Panc1 (cell line): ENCODE data around the gene CPEB2. TPM values are rescaled to one million over a fixed set of nuclear protein-coding genes. Genes with fewer than 3 reads are reported as not detected.

Experiments
- ATAC-seq: fragments of 200-7000 bp; cut with Tn5 transposase; 2 replicates; pipeline ENCODE4 v1.9.1; 2020; ENCODE audit warnings: mild to moderate bottlenecking, moderate library complexity
- BruUV-seq: library from RNA; stranded (reverse); fragments of 400-500 nt; replicated peaks from 2 replicates; lab custom pipeline; 2021; lab: Mats Ljungman, UMichigan
- CTCF ChIA-PET: fragments of 300-600 bp; sonication (Branson Sonifier 250); formaldehyde crosslinking; loops from one replicate; lab custom pipeline; 2022; ENCODE audit warnings: antibody characterized with exemption; lab: Charles Lee
- POLR2A ChIA-PET: fragments of 300-600 bp; sonication (Branson Sonifier 250); formaldehyde crosslinking; loops from one replicate; lab custom pipeline; 2022; ENCODE audit warnings: antibody characterized with exemption; lab: Charles Lee
- DNase-seq: peaks from one replicate; pipeline ENCODE4 v3.0.0-alpha.2; 2010; ENCODE audit warnings: low read depth, low spot score
- H3K27ac ChIP-seq: 2 replicates; pipeline ENCODE4 v1.5.1; 2011; ENCODE audit warnings: mild to moderate bottlenecking, low read length, inconsistent platforms
- H3K27me3 ChIP-seq: fragments of 200-500 bp; sonication (Bioruptor generic); 2 replicates; pipeline ENCODE4 v1.6.0; 2014; ENCODE audit warnings: low read length, inconsistent platforms; ENCODE audit not compliant: control insufficient read depth, insufficient read depth
- H3K36me3 ChIP-seq: fragments of 200-500 bp; sonication (Bioruptor generic); 2 replicates; pipeline ENCODE4 v1.5.1; 2014; ENCODE audit warnings: inconsistent platforms, mild to moderate bottlenecking, low read length, moderate library complexity; ENCODE audit not compliant: control insufficient read depth, insufficient read depth
- H3K4me1 ChIP-seq: 2 replicates; pipeline ENCODE4 v1.5.1; 2011; ENCODE audit warnings: inconsistent platforms, mild to moderate bottlenecking, low read length, moderate library complexity; ENCODE audit not compliant: control insufficient read depth, insufficient read depth
- H3K4me3 ChIP-seq, 2 experiments: 2 replicates each; pipeline ENCODE4 v1.5.1; 2011 to 2012; ENCODE audit warnings: low read depth in 2 of 2, low read length in 2 of 2, mild to moderate bottlenecking in 2 of 2, inconsistent platforms in 1 of 2, moderate library complexity in 1 of 2
- H3K9me3 ChIP-seq: fragments of 200-500 bp; sonication (Bioruptor generic); 2 replicates; pipeline ENCODE4 v1.5.1; 2014; ENCODE audit warnings: low read depth, mild to moderate bottlenecking, inconsistent platforms, low read length, moderate library complexity; ENCODE audit not compliant: control insufficient read depth, insufficient read depth
- CTCF ChIP-seq: fragments of 450-650 bp; IDR thresholded peaks from 2 replicates; pipeline ENCODE4 v1.5.1; 2017; ENCODE audit warnings: mild to moderate bottlenecking
- POLR2AphosphoS5 ChIP-seq: IDR thresholded peaks from 2 replicates; pipeline ENCODE4 v1.6.1; 2012; ENCODE audit warnings: mild to moderate bottlenecking, low read depth, low read length, moderate library complexity
- REST ChIP-seq, 2 experiments: IDR thresholded peaks; 2 replicates each; pipeline ENCODE4 v1.6.1; 2011 to 2012; ENCODE audit warnings: low read depth in 2 of 2, control low read depth in 1 of 2, low read length in 1 of 2, mild to moderate bottlenecking in 1 of 2, moderate library complexity in 1 of 2; ENCODE audit not compliant: insufficient read depth in 1 of 2
- SIN3A ChIP-seq: IDR thresholded peaks from 2 replicates; pipeline ENCODE4 v1.6.1; 2012; ENCODE audit warnings: low read depth, mild to moderate bottlenecking, low read length, moderate library complexity, borderline replicate concordance; ENCODE audit not compliant: insufficient read depth
- TCF7L2 ChIP-seq: IDR thresholded peaks from 2 replicates; pipeline ENCODE4 v1.6.1; 2011; ENCODE audit warnings: mild to moderate bottlenecking, low read depth, low read length, inconsistent platforms
- in situ Hi-C: cut with HindIII; loops from 2 replicates; pipeline ENCODE4 v1.10.0; 2016; ENCODE audit warnings: low sequenced_read_pairs, low pct_unique_long_range_greater_than_20kb
- intact Hi-C: fragments of 100-400 bp; cut with micrococcal nuclease; formaldehyde crosslinking; loops from one replicate; pipeline ENCODE4 v1.10.0; 2022; ENCODE audit not compliant: unreplicated experiment
- total RNA-seq: library from RNA; stranded (reverse); gene quantifications from one replicate; pipeline ENCODE4 v1.2.1, GENCODE V29; 2021; ENCODE audit not compliant: unreplicated experiment

The CPEB2 gene
- total RNA-seq, 1 experiment from 2014 or later, result 7.2 TPM

GRCh38 chr4:15042529-15043167 lies 40.4 kb downstream of the CPEB2 start:
- DNase-seq, result no peak
- no peaks in the 10 kb centered on the region for H3K27me3 ChIP-seq
- no peaks in the 10 kb centered on the region for H3K9me3 ChIP-seq
- TF ChIP-seq SIN3A, result no peak
- no peak for TF ChIP-seq CTCF
- TF ChIP-seq REST (IDR thresholded peaks at IDR 0.05; ENCODE audit: insufficient read depth in 1 of 2, low read depth in 2 of 2, low read length in 1 of 2), result no peak
- no peak for TF ChIP-seq POLR2AphosphoS5
- no peak for TF ChIP-seq TCF7L2
- ChIA-PET CTCF (no interaction called here), POLR2A (no interaction called here)
- intact Hi-C loops, result no loop called here
- H3K36me3 ChIP-seq, result no peaks in the 10 kb centered on the region; the same call in 1 of the 2 replicates
- in situ Hi-C loops, result no loop called here
- H3K27ac ChIP-seq, result no peak overlapping the region
- BruUV-seq, result no TSS peak
- H3K4me1 ChIP-seq, result no peaks in the 10 kb centered on the region
- H3K4me3 ChIP-seq, result no peak overlapping the region
- no peak for ATAC-seq

GRCh38 chr4:15043226-15043625 lies 40.9 kb downstream of the CPEB2 start:
- in situ Hi-C loops (no loop called here), intact Hi-C loops (no loop called here)
- Histone ChIP-seq H3K27ac (no peak overlapping the region), H3K27me3 (no peaks in the 10 kb centered on the region), H3K9me3 (no peaks in the 10 kb centered on the region), H3K4me3 (no peak overlapping the region), H3K4me1 (no peaks in the 10 kb centered on the region), H3K36me3 (no peaks in the 10 kb centered on the region; the same call in 1 of the 2 replicates)
- TF ChIP-seq REST (IDR thresholded peaks at IDR 0.05; ENCODE audit: insufficient read depth in 1 of 2, low read depth in 2 of 2, low read length in 1 of 2) (no peak), POLR2AphosphoS5 (no peak), SIN3A (no peak), CTCF (peak; percentile 29; the same call in 1 of the 2 replicates)
- ATAC-seq (no peak), DNase-seq (no peak)
- POLR2A ChIA-PET, result no interaction called here
- CTCF ChIA-PET, result interaction anchor here (0.7 kb wide), 1 partner anchor 415 kb away, joined by 3 read pairs; no protein-coding TSS in a partner anchor
- no TSS peak for BruUV-seq
